CD4-positive, alpha-beta T cell (primary cell): ENCODE data around the gene NPFFR2. TPM values are rescaled to one million over a fixed set of nuclear protein-coding genes. Genes with fewer than 3 reads are reported as not detected.

Experiments used
- ATAC-seq: fragments of 200-7000 bp; cut with Tn5 transposase; one replicate; pipeline ENCODE4 v1.10.0; 2022; ENCODE audit warnings: mild to moderate bottlenecking; ENCODE audit not compliant: poor library complexity
- CTCF ChIA-PET: fragments of 350-600 bp; sonication (Branson Sonifier 250); formaldehyde crosslinking; loops from one replicate; lab custom pipeline; 2021; ENCODE audit warnings: antibody characterized with exemption, inconsistent platforms; lab: Charles Lee
- POLR2A ChIA-PET: fragments of 350-600 bp; sonication (Branson Sonifier 250); formaldehyde crosslinking; loops from one replicate; lab custom pipeline; 2021; ENCODE audit warnings: antibody characterized with exemption, inconsistent platforms; lab: Charles Lee
- DNase-seq, 14 experiments: peaks; one replicate each; pipeline ENCODE4 v3.0.0-alpha.2; 2013 to 2020; ENCODE audit warnings: mixed read lengths in 2 of 14
- H3K27ac ChIP-seq, 2 donors: one replicate each; pipeline versions ENCODE4 v1.5.1 to v1.7.0; 2013; ENCODE audit warnings: low read length in 2 of 2, low read depth in 1 of 2, mild to moderate bottlenecking in 1 of 2
- H3K27me3 ChIP-seq, 2 experiments: 1 replicate in 1 of 2; 2 replicates in 1 of 2; pipeline versions ENCODE4 v1.6.1 to v1.7.0; 2013; ENCODE audit warnings: low read length in 2 of 2, control low read depth in 1 of 2, mild to moderate bottlenecking in 1 of 2, moderate library complexity in 1 of 2; ENCODE audit not compliant: insufficient read depth in 2 of 2, control insufficient read depth in 1 of 2
- H3K36me3 ChIP-seq: one replicate; pipeline ENCODE4 v1.6.1; 2013; ENCODE audit warnings: low read length, control low read depth; ENCODE audit not compliant: insufficient read depth
- H3K4me1 ChIP-seq: one replicate; pipeline ENCODE4 v1.6.1; 2013; ENCODE audit warnings: low read length, control low read depth; ENCODE audit not compliant: insufficient read depth
- H3K4me3 ChIP-seq: one replicate; pipeline ENCODE4 v1.5.1; 2013; ENCODE audit warnings: mild to moderate bottlenecking, low read length, moderate library complexity
- H3K9me3 ChIP-seq, 2 experiments: 1 replicate in 1 of 2; 2 replicates in 1 of 2; pipeline versions ENCODE4 v1.6.1 to v1.7.0; 2013; ENCODE audit warnings: low read length in 2 of 2, mild to moderate bottlenecking in 2 of 2, control low read depth in 1 of 2, moderate library complexity in 1 of 2; ENCODE audit not compliant: control insufficient read depth in 1 of 2, insufficient read depth in 1 of 2
- H3K27ac Mint-ChIP-seq: one replicate; pipeline ENCODE4 v1.8.0; 2020; ENCODE audit warnings: mixed read lengths
- H3K27me3 Mint-ChIP-seq: one replicate; pipeline ENCODE4 v1.8.0; 2021; ENCODE audit warnings: mixed read lengths
- H3K36me3 Mint-ChIP-seq: one replicate; pipeline ENCODE4 v1.8.0; 2021; ENCODE audit warnings: low read depth, mixed read lengths
- H3K4me1 Mint-ChIP-seq: one replicate; pipeline ENCODE4 v1.8.0; 2021; ENCODE audit warnings: low read depth, mixed read lengths
- H3K4me3 Mint-ChIP-seq: one replicate; pipeline ENCODE4 v1.8.0; 2020; ENCODE audit warnings: mild to moderate bottlenecking, mixed read lengths
- H3K9me3 Mint-ChIP-seq: one replicate; pipeline ENCODE4 v1.8.0; 2020; ENCODE audit warnings: mixed read lengths
- CTCF ChIP-seq: fragments of 200-600 bp; IDR thresholded peaks from one replicate; pipeline ENCODE4 v1.8.0; 2022; ENCODE audit warnings: antibody characterized with exemption, mild to moderate bottlenecking
- intact Hi-C, 2 experiments: fragments of 100-400 bp; cut with DNase I in 1 of 2; cut with micrococcal nuclease in 1 of 2; formaldehyde crosslinking; loops; one replicate each; pipeline versions ENCODE4 v1.15.1 to v1.9.0; 2023 to 2025; cut with DNase I, micrococcal nuclease
- total RNA-seq, 174 experiments: library from RNA in 2 of 174; stranded (reverse) in 2 of 174; gene quantifications; one replicate each; pipeline ENCODE4 v1.2.3 and lab custom pipeline; 2021 to 2026

Gene NPFFR2
- total RNA-seq, 2 experiments from 2014 or later: not detected

GRCh38 chr4:72169861-72170260 lies 138.1 kb downstream of the NPFFR2 start:
- H3K4me1 ChIP-seq: no peaks in the 10 kb centered on the region
- no peak overlapping the region for H3K27ac ChIP-seq
- Mint-ChIP-seq H3K27ac (no peak overlapping the region), H3K27me3 (no peaks in the 10 kb centered on the region), H3K4me3 (no peak overlapping the region), H3K4me1 (no peaks in the 10 kb centered on the region), H3K9me3 (peaks cover 8% of the 10 kb centered on the region), H3K36me3 (no peaks in the 10 kb centered on the region)
- CTCF ChIA-PET: no interaction called here
- no peaks in the 10 kb centered on the region for H3K9me3 ChIP-seq
- H3K27me3 ChIP-seq: no peaks in the 10 kb centered on the region
- DNase-seq (no peak), ATAC-seq (no peak)
- POLR2A ChIA-PET: no interaction called here
- TF ChIP-seq CTCF: no peak
- H3K4me3 ChIP-seq: no peak overlapping the region
- intact Hi-C loops: no loop called here
- H3K36me3 ChIP-seq: no peaks in the 10 kb centered on the region

- Histone ChIP-seq H3K9me3 (no peaks in the 10 kb centered on the region), H3K27ac (no peak overlapping the region), H3K4me3 (no peak overlapping the region), H3K27me3 (no peaks in the 10 kb centered on the region), H3K36me3 (no peaks in the 10 kb centered on the region), H3K4me1 (no peaks in the 10 kb centered on the region)
- DNase-seq (no peak), ATAC-seq (no peak)
- intact Hi-C loops: no loop called here
- H3K27ac Mint-ChIP-seq: no peak overlapping the region
- CTCF ChIA-PET: interaction anchor here (0.6 kb wide), 1 partner anchor 25 kb away, joined by 3 read pairs; no protein-coding TSS in a partner anchor
- no peak for TF ChIP-seq CTCF
- H3K4me1 Mint-ChIP-seq: no peaks in the 10 kb centered on the region
- POLR2A ChIA-PET: no interaction called here
- no peaks in the 10 kb centered on the region for H3K36me3 Mint-ChIP-seq
- H3K9me3 Mint-ChIP-seq: peaks cover 9% of the 10 kb centered on the region
- no peak overlapping the region for H3K4me3 Mint-ChIP-seq
- H3K27me3 Mint-ChIP-seq: no peaks in the 10 kb centered on the region
Observed at GRCh38 chr4:72171761-72172160, 140.0 kb downstream of the NPFFR2 start.

GRCh38 chr4:72179342-72179741 lies 147.5 kb downstream of the NPFFR2 start:
- Histone ChIP-seq H3K4me3 (no peak overlapping the region), H3K27me3 (no peaks in the 10 kb centered on the region), H3K36me3 (no peaks in the 10 kb centered on the region), H3K4me1 (no peaks in the 10 kb centered on the region), H3K27ac (no peak overlapping the region), H3K9me3 (no peaks in the 10 kb centered on the region)
- Mint-ChIP-seq H3K27me3 (no peaks in the 10 kb centered on the region), H3K4me3 (no peak overlapping the region), H3K27ac (no peak overlapping the region), H3K4me1 (no peaks in the 10 kb centered on the region), H3K36me3 (no peaks in the 10 kb centered on the region), H3K9me3 (peaks cover 5% of the 10 kb centered on the region)
- CTCF ChIA-PET: no interaction called here
- ATAC-seq (no peak), DNase-seq (no peak)
- POLR2A ChIA-PET: no interaction called here
- no peak for TF ChIP-seq CTCF
- intact Hi-C loops: no loop called here
